Skin of body (tissue), 2 donors: ENCODE results near the gene RAD51B. TPM values are rescaled to one million over a fixed set of nuclear protein-coding genes. Genes with fewer than 3 reads are reported as not detected.

ENCODE experiments used
- DNase-seq: peaks from one replicate; lab custom pipeline; 2025; lab: John Stamatoyannopoulos, UW
- total RNA-seq: library from RNA; depleted of rRNA; stranded (reverse); fragments of >200 nt; gene quantifications from one replicate; pipeline ENCODE4 v1.2.3, GENCODE V29; 2014

RAD51B gene
- total RNA-seq, 1 donor from 2014 or later = 35.1 TPM

DNA sequence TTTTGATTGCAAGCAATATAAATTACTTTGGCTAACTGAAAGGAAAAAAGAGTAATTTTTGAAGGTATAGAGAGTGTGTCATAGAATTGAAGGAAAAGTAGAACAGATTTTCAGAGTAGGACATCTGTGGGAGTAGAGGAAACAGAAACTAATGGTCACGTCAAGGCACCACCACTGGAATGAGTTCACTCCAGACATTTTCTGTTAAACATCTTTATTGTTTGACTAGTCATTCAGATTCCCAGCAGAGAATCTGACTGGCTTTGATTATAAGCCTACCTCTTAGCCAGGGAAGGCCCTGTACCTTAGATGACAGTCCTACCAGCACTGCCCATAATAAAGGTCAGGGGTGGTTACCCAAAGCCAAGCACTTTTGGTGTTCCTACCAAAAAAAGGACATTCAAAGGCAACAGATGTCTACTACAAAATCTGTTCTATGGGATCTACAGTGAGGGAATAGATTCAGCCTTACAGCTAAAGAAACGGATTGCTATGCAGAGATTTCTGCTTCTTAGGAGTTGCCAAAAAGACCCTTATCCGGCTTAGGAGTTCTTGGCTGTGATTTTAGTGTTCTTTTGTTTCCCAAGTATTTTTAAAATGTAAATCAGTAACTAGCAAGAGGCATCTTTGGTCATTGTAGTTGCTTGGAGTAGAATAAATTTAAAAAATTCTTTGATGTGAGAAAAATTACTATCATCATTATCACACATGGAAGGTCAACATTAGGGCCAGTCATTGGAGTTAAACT, 410.8 kb downstream of the RAD51B start:
- DNase-seq = no peak

DNA sequence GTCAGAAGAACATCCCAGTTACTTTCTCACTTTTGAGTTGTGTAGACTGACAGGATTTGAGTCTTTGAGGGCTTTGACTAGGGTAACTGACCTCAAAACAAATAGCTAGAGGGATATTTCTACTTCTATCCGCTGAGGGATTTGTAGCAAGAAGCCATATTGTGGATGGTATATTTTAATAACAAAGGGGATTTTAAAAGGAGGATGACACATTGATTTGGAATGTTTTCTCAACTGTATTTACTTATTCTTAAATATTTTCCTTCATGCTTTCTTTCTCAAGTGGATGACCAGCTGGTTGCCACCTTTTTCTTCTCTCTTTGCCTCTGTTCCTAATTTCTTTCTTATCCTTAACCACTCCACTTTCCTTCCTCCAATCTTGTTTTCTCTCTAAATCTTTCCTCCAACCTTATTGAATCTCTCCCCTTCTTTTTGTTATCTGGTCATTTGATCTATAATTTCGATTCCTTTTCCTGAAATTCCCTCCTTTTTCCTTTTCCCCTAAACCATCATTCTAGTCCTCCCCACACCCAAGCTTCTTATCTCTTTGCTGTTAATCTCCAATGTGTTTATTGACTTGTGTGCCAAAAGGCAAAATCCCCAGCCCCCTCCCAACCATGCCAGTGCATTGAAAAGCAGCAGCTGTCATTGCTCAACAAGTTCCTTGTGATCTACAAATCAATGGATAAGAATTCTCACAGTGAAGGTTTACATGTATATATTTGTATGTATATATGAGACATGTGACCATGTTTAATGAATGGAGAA, 411.6 kb downstream of the RAD51B start:
- no peak for DNase-seq

- DNase-seq = no peak
These were observed 412.3 kb downstream of the RAD51B start for GRCh38 chr14:68231898-68232297.

GRCh38 chr14:68232300-68233055, 412.9 kb downstream of the RAD51B start:
- peak; percentile 94 for DNase-seq

DNA sequence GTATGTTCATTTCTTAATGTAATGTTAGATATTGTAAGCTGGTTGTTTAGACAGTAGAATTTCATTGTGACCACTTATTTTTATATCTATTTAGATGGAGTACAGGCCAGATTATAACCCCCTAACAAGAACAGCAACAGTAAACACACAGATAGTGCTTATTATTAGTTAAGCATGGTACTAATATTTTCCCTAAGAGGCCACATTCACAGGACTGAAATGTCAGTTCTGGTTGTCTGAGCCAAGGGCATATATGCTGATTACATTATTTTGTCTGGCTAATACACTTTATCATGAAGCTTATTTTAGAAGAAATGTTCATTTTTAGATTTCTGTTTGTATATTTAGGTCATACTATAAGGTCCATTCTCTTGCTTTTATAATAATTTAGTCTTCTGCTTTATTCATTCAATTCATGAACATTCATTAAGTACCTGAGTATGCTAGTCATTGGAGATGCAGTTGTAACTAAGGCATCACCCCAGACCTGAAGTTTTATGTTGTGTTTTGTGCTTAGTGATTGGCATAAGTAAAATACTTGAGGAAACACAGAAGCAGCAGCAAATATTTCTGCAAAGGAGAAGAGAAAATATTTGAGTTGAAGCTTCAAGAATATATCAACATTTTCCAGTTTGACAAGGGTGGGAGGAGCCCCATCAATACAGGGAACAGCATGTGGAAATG, 413.7 kb downstream of the RAD51B start:
- no peak for DNase-seq

GRCh38 chr14:68234101-68234905, 414.7 kb downstream of the RAD51B start:
- no peak for DNase-seq

DNA sequence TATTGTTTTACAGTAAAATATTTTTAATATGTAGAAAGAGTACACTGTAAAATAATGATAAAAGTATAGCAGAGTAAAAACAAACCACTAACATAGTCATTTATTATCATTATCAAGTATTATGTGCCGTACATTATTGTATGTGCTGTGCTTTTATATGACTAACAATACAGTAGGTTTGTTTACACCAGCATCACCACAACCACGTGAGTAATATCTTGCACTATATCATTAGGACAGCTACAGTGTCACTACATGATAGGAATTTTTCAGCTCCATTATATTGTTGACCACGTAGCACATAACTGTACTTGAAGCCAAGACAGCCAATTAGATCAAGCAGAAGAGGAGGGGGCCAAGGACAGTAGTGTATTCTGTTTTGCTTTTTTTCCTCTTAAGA, 415.4 kb downstream of the RAD51B start:
- DNase-seq = no peak

DNA sequence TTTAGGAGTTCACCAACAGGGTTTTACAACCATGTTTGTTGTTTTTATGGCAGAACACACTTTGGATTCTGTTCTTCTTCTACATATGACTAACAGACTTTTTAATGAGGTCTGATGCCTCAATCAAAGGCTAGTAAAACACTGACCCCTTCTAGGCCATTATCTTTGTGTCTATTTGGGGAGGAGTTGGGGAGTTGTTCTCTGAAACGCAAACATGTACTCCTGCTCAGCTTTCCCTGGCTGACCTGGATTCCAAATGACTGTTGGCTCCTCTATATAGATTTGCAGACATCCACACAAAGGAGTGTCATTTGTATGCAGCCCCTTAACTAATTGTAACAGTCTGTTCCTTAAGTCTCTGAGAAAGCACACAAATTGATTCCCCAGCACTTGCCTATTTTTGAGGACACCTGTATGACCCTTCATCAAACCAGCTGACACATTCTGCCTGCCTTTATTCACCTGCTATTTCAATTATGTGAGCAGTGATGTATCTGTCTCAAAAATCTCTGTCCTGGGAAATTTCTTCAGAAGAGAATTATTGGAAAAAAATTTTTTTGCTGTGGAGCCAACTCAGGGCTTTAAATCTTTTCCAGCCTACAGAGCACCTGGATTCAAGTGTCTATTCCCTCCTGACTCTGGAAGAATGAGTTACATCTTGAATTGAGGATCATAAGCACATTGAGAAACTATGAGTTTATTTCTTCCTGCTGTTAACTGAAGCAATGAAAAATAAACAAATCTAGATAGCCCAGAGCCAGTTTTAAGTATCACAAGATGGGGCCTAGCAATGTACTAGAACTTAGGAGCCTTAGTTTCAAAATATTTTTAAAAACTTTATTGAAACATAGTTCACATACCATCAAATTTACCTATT, 417.2 kb downstream of the RAD51B start:
- DNase-seq = no peak

- no peak for DNase-seq
These were observed 419.0 kb downstream of the RAD51B start for GRCh38 chr14:68238551-68238950.

DNA sequence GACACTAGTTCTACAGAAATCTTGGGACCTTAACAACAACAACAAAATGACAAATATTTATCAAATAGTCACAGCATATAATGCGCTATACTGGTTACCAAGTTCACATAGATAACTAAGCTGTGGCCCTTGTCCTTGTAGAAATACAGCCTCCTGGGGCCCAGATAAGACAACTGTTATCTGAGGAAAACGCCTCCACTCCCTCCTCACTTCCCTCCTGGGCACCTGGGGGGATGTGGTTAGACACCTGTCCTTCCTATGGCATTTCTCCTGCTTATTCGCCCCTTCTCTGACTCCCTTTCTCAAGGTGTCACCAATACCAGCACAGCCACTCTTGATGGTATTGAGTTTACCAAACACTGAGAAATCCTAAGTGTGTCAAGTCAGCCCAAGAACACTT, 419.4 kb downstream of the RAD51B start:
- no peak for DNase-seq

DNA sequence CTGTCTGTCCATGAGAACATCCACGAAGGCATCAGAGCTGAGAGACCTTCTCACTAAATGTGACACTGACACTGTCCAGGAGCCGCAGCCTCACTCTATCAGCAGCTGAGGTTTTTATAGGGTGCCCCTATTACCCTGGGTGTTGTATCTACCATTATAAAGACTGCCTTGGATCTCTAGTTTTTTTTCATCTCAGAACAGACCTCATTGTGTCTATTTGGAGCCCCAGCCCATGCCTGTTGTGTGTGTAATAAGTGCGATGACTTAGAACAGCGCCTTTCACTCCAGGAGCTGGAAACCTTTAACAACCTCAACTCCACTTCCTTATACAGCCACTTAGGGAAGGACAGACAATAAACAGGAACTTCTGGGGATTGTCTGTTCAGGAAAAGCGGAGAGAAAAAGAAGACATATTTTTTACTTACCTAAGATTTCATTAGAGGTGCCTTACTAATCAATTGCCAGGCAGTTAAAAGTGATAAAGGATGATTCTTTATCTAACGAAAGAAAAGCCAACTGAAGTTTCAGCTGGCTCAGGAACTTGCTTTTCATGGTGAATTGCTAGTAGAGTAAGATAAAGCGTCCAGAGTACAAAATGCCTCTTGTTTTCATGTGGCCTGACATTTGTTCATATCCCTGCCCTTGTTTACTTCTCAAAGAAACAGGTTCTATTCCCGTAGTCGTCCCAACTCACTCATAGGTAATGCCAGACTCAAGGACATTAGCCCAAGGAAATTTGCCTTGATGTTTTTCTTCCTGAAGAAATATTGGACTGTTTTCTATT, 420.6 kb downstream of the RAD51B start:
- DNase-seq = no peak

DNA sequence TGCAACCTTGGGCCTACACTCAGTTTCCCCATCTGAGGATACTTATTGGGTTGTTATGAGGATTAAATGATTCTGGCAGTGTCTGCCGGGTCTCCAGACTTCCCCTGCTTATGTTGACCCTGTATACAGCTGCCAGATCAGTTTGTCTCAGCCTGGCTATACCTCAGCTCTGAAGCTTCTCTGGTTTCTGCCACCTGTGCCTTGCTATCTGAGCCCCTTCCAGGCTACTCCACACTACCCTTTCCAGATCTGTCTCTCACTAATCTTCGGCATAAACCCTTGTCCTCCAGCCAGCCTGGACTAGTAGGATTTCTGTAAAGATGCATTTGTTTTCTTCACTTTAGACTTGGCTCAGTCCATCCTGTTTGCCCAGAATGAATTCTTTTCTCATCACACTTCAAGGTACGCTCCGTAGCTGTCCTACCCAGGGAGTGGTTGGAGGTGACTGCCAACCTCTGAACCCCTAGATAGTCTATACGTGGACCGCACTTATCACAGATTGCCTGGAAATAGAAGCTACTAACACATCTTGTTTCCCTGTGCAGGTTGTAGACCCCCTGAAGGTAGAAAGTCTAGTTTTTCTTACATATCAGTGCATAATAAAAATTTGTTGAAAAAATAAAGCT, 422.4 kb downstream of the RAD51B start:
- no peak for DNase-seq

DNA sequence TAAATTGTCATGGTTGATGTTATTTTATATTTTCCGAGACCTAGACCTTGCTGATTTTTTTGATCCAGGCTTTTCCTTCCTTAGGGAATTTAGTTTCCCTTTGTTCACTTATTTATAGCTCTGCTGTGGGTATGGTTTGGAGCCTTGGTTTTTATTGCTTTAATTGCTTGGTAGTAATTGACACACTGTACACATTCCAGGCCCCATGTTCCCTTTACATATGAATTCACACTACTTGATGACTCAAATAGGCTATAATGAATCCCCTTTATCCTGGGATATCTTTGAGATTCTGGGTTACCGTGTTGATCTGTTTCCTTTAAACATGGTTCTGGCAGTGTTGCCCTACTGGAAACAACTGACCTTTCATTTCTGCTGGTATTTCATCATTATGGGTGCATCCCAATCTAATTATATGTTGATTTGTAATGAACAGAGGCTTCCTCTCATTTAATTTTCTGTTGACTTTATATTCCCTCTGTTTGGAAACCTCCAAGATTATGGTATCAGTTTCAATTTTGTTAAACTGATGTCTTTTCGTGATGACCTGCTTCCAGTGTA, 424.0 kb downstream of the RAD51B start:
- DNase-seq = no peak

GRCh38 chr14:68244262-68244980, 424.8 kb downstream of the RAD51B start:
- no peak for DNase-seq

DNA sequence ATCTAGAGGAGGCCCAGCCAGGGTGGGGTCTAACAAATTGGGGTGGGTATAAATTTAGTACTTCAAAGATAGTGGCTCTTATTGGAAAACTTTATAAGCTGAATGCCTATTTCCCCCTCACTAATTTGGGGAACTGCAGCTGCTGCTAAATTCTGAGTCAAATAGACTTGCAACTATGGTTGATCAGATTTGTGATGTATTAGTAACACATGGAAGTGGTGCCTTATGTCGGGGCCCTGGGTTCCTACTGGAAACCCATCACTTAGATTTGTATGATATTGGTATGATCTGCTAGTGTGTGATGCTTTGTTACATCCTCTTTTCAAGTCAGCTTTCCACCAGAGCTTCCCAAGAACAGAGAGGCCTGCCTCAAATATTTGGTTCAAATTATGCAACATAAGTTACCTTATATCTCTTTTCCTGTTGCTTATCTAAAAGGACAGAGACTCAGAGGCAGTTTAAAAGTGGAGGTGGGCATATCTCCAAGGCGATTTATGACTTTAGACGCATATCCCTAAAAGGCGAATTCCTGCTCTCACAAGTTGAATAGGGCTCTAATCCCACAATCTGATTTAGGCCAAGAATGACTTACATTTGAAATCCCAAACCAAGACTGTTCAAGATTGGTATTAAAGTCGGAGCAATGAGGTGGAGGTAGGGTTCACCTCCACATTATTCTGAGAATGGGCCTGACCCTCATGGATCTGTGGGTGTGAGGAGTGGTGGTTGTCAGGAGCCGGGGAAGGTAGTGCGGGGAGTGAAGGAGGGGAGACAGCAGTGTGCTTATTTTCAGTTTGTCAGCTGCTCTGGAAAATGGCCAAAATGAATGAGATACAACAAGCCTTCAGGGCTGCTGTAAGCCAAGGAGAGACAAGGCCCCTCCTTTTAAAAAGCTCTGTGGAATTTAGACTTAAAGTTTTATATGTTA, 425.8 kb downstream of the RAD51B start:
- DNase-seq = peak; percentile 87

DNA sequence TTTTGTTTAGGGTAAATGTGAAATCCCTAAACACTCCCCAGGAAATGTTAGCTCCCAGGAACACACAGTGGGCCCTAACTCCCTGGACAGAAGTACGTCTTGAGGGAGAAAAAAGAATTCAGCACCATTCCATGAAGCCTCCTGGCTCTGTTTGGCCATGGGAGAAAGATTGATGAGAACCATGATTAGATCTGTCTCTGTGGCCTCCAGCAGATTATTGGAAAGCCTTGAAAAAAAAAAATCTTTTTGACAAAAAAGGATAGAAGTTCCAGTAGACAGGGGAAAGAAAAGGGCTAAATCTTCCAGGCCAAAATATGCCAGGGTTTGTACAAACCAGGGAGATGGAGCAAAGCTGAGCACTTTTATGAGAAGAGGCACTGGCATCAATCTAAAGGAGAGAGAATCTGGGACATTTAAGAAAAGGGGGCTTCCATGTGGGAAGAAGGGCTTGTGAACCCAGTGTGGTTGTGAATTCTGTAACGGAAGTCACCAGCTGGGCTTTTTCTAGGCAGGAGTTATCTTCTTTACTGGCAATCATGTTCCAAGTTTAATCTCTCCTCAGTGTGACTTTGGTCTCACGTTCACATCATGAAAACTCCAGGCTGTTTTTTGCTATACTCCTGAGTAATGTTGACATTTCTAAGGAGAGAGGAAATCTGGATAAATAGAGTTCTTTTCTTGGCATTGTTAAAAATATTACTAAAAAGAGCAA, 426.7 kb downstream of the RAD51B start:
- DNase-seq = peak; percentile 81
